GM23338 (cell line): ENCODE measurements around the gene ANKRD2.

Source experiments
- CREB1 ChIP-seq: fragments of 250-450 bp; sonication (Bioruptor Pico); IDR thresholded peaks from 2 replicates; pipeline ENCODE4 v1.5.0; 2020; ENCODE audit warnings: low read depth, mild to moderate bottlenecking, moderate library complexity
- CTCF ChIP-seq, 2 experiments: fragments of 200-600 bp in 1 of 2; sonication (generic) in 1 of 2; conservative IDR thresholded peaks; 2 replicates each; pipeline versions ENCODE4 v1.5.1 to v1.6.1; 2016 to 2017; ENCODE audit warnings: antibody characterized with exemption in 2 of 2, low read depth in 2 of 2, mild to moderate bottlenecking in 2 of 2, moderate library complexity in 1 of 2

DNA sequence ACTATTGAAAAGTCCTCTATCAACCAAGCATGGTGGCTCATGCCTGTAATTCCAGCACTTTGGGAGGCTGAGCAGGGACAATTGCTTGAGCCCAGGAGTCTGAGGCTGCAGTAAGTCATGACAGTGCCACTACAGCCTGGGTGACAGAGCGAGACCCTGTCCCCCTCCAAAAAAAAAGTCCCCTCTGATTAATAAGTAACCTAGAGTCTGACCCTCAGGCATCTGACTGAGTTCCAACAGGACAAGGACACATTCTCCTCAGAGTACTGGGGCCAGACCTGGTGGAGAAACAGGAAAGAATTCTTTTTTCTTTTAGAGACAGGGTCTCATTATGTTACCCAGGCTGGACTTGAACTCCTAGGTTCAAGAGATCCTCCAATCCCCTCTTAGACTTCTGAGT lies 50.7 kb downstream of the ANKRD2 start:
- no peak for TF ChIP-seq CTCF (conservative IDR thresholded peaks at IDR 0.05; ENCODE audit: low read depth in 2 of 2)
- no peak for TF ChIP-seq CREB1 (CRISPR knock-in tag)
